Measurements from ENCODE around the gene F8. TPM values are rescaled to one million over a fixed set of nuclear protein-coding genes. Genes with fewer than 3 reads are reported as not detected.

F8 gene
- total RNA-seq, 1 donor from 2014 or later, result 12.7 TPM

- Histone ChIP-seq H3K4me1 (no peaks in the 10 kb centered on the region), H3K27me3 (no peaks in the 10 kb centered on the region), H3K9me3 (no peaks in the 10 kb centered on the region), H3K4me3 (no peak overlapping the region), H3K27ac (no peak overlapping the region), H3K36me3 (no peaks in the 10 kb centered on the region)
- DNase-seq (no peak), ATAC-seq (no peak)
- TF ChIP-seq CTCF (IDR thresholded peaks at IDR 0.05), result no peak
- intact Hi-C loops (cut with DNase I), result no loop called here
Measured at GRCh38 chrX:154815274-154815818, 207.2 kb downstream of the F8 start.

GRCh38 chrX:154813801-154814200, 208.7 kb downstream of the F8 start:
- H3K4me1 ChIP-seq, result no peaks in the 10 kb centered on the region
- TF ChIP-seq CTCF (IDR thresholded peaks at IDR 0.05), result no peak
- no peak for DNase-seq
- no peaks in the 10 kb centered on the region for H3K9me3 ChIP-seq
- H3K27me3 ChIP-seq, result no peaks in the 10 kb centered on the region
- no peak overlapping the region for H3K27ac ChIP-seq
- intact Hi-C loops (cut with DNase I), result no loop called here
- H3K4me3 ChIP-seq, result no peak overlapping the region
- no peak for ATAC-seq
- no peaks in the 10 kb centered on the region for H3K36me3 ChIP-seq

- no peaks in the 10 kb centered on the region for H3K9me3 ChIP-seq
- no peaks in the 10 kb centered on the region for H3K4me1 ChIP-seq
- intact Hi-C loops (cut with DNase I), result no loop called here
- TF ChIP-seq CTCF (IDR thresholded peaks at IDR 0.05), result no peak
- no peaks in the 10 kb centered on the region for H3K36me3 ChIP-seq
- no peak for ATAC-seq
- no peak for DNase-seq
- H3K27ac ChIP-seq, result no peak overlapping the region
- no peak overlapping the region for H3K4me3 ChIP-seq
- H3K27me3 ChIP-seq, result no peaks in the 10 kb centered on the region
Measured at GRCh38 chrX:154812341-154813101, 210.0 kb downstream of the F8 start.

GRCh38 chrX:154809939-154810665, 212.4 kb downstream of the F8 start:
- Histone ChIP-seq H3K27ac (no peak overlapping the region), H3K4me1 (no peaks in the 10 kb centered on the region), H3K4me3 (no peak overlapping the region), H3K9me3 (no peaks in the 10 kb centered on the region), H3K36me3 (no peaks in the 10 kb centered on the region), H3K27me3 (no peaks in the 10 kb centered on the region)
- intact Hi-C loops (cut with DNase I), result no loop called here
- ATAC-seq (no peak), DNase-seq (no peak)
- no peak for TF ChIP-seq CTCF (IDR thresholded peaks at IDR 0.05)

- TF ChIP-seq CTCF (IDR thresholded peaks at IDR 0.05), result no peak
- no peak overlapping the region for H3K27ac ChIP-seq
- DNase-seq (no peak), ATAC-seq (no peak)
- H3K27me3 ChIP-seq, result no peaks in the 10 kb centered on the region
- H3K4me3 ChIP-seq, result no peak overlapping the region
- peaks cover 4% of the 10 kb centered on the region for H3K4me1 ChIP-seq
- no peaks in the 10 kb centered on the region for H3K9me3 ChIP-seq
- intact Hi-C loops (cut with DNase I), result no loop called here
- H3K36me3 ChIP-seq, result no peaks in the 10 kb centered on the region
Measured at GRCh38 chrX:154806837-154807501, 215.6 kb downstream of the F8 start.

Measured in upper lobe of right lung (tissue), 1 donor.